ENCODE measurements around the gene CFAP57. TPM values are rescaled to one million over a fixed set of nuclear protein-coding genes. Genes with fewer than 3 reads are reported as not detected.

Gene CFAP57
- total and polyA plus RNA-seq, 2 donors from 2014 or later, result 0.34 to 2.3 TPM

DNA sequence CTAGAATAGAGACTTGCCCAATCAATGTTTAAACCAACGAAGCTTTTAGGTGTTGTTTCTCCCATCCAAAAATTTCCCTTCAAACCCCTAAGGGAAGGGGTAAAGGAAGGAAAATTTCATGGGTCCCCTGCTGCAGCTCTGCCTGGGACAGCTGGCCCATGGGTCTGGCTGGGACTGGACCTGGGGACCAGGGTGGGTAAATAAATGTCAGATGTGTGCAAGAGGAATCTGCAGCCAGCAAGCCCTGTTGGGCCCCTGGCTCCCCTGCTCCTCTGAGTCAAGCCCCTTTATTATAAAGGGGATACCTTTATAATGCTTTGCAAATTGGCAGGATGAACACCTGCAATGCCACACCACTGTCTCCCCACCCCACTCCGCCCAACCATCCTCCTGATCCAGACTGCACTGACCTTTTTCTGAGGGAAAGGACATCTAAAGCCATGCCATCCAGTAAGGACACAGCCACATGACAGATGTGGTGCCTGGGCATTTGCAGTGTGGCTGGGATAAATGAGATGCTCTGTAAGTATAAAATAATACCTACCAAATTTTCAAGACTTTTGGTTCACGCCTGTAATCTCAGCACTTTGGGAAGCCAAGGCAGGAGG lies 95.8 kb downstream of the CFAP57 start:
- Histone ChIP-seq H3K27me3 (ENCODE audit: control insufficient read depth, insufficient read depth, low read length) (no peaks in the 10 kb centered on the region), H3K4me1 (ENCODE audit: control insufficient read depth in 2 of 3, insufficient read depth in 2 of 3, low read depth in 1 of 3, low read length in 3 of 3) (peaks cover 0 to 13% (median 7%) of the 10 kb centered on the region in 3 donors), H3K4me3 (ENCODE audit: low read length in 3 of 3) (no peak overlapping the region), H3K9ac (ENCODE audit: low read length in 3 of 3) (no peak overlapping the region), H3K9me3 (ENCODE audit: control insufficient read depth in 2 of 3, insufficient read depth in 1 of 3, low read length in 3 of 3) (no peaks in the 10 kb centered on the region), H3K36me3 (ENCODE audit: control insufficient read depth in 2 of 3, insufficient read depth in 3 of 3, low read length in 3 of 3) (no peaks in the 10 kb centered on the region), H3K27ac (ENCODE audit: low read depth in 2 of 2, low read length in 2 of 2) (no peak overlapping the region)
- intact Hi-C loops (cut with DNase I), result no loop called here
- DNase-seq, result peak in 1 of 5 donors; percentile 4
- no peak for FAIRE-seq
- TF ChIP-seq, protein P1, sequence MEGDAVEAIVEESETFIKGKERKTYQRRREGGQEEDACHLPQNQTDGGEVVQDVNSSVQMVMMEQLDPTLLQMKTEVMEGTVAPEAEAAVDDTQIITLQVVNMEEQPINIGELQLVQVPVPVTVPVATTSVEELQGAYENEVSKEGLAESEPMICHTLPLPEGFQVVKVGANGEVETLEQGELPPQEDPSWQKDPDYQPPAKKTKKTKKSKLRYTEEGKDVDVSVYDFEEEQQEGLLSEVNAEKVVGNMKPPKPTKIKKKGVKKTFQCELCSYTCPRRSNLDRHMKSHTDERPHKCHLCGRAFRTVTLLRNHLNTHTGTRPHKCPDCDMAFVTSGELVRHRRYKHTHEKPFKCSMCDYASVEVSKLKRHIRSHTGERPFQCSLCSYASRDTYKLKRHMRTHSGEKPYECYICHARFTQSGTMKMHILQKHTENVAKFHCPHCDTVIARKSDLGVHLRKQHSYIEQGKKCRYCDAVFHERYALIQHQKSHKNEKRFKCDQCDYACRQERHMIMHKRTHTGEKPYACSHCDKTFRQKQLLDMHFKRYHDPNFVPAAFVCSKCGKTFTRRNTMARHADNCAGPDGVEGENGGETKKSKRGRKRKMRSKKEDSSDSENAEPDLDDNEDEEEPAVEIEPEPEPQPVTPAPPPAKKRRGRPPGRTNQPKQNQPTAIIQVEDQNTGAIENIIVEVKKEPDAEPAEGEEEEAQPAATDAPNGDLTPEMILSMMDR (IDR thresholded peaks at IDR 0.05; ENCODE audit: borderline replicate concordance, extremely low read depth, insufficient read depth), result no peak

DNA sequence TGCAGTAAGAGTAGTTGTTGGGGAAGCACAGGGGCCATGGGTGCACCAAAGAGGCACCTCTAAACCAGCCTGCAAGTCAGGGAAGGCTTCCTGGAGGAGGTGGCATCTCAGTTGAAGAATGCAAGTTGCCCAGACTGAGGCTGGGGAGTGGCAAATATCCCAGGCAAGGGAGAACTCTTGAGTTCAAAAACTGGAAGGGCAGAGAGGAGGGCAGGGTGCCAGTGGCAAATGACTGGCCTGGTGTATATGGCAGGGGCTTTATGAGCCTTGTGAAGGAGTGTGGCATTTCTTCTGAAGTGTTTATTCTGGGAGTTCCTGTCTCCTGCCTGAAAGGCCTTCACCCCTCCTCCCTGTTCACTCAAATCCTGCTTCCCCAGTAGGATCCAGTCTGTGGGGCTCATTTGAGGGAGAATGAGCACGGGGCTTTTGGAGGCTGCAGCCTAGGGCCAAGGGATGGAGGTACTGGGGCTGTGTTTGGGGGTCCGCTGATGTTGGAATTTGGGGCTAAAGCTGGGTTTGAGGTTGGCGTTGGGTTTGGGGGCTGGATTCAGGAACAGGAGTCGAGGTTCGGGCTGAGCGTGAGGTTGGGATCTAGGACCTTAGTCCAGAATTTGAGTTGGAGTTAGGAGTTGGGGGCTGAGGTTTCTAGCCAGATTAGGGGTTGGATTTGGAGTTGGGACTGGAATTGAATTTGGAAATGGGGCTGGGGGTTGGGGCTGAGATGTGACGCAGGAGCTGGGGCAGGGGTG lies 97.7 kb downstream of the CFAP57 start, which contains the start of gene TMEM125:
Gene TMEM125 (plus strand): TSS at position 357 of the 749 bp plus-strand sequence. CDS start 2,740 bp downstream, outside the sequence.
- no peaks in the 10 kb centered on the region for H3K27me3 ChIP-seq (ENCODE audit: control insufficient read depth, insufficient read depth, low read length)
- FAIRE-seq (no peak), DNase-seq (peak in 1 of 5 donors; percentile 8)
- TF ChIP-seq, protein P1 (IDR thresholded peaks at IDR 0.05; ENCODE audit: borderline replicate concordance, extremely low read depth, insufficient read depth), result no peak
- no peaks in the 10 kb centered on the region for H3K9me3 ChIP-seq (ENCODE audit: control insufficient read depth in 2 of 3, insufficient read depth in 1 of 3, low read length in 3 of 3)
- peak within 1 kb of the TSS; percentile 60 to 67 (median 61) for H3K4me3 ChIP-seq (ENCODE audit: low read length in 3 of 3)
- peak within 1 kb of the TSS in 2 of 3 donors; percentile 40 to 67 for H3K9ac ChIP-seq (ENCODE audit: low read length in 3 of 3)
- peak within 1 kb of the TSS; percentile 13 to 55 for H3K27ac ChIP-seq (ENCODE audit: low read depth in 2 of 2, low read length in 2 of 2)
- intact Hi-C loops (cut with DNase I), result no loop called here
- no peaks in the 10 kb centered on the region for H3K36me3 ChIP-seq (ENCODE audit: control insufficient read depth in 2 of 3, insufficient read depth in 3 of 3, low read length in 3 of 3)
- H3K4me1 ChIP-seq (ENCODE audit: control insufficient read depth in 2 of 3, insufficient read depth in 2 of 3, low read depth in 1 of 3, low read length in 3 of 3), result peaks cover 0 to 19% (median 7%) of the 10 kb centered on the region in 3 donors

DNA sequence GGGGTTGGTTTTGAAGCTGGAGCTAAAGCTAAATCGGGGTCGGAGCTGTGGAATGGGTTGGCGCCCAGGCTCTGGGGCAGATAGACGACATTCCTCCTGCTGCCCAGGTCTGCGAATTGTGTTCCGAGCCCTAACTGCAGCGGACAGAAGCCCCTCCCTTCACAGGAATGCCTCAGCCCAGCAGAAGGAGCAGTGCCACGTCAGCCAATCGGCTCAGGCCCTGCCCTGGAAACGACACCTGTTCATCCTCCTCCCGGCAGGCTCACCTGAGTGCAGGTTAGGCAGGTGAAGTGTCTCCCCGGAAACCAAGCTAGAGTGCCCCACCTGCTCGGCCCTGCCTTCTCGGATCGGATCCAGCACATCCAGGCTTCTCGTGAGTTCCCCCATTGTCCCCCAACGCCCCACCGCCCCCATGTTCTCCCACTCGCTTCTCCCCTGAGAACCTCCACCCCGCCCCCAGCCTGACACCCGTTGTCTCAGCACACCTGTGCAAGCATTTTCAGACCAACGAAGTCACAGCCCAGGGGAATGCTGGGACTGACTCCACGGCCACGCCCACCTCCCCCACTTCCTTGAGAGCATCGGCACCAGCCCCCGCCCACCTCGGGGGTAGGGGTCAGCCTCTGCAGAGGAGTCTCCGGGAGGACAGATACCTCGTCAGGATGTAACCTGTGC lies 98.4 kb downstream of the CFAP57 start:
- Histone ChIP-seq H3K36me3 (ENCODE audit: control insufficient read depth in 2 of 3, insufficient read depth in 3 of 3, low read length in 3 of 3) (no peaks in the 10 kb centered on the region), H3K4me3 (ENCODE audit: low read length in 3 of 3) (peak overlapping the region; percentile 60 to 67 (median 61)), H3K27ac (ENCODE audit: low read depth in 2 of 2, low read length in 2 of 2) (peak overlapping the region; percentile 13 to 55), H3K27me3 (ENCODE audit: control insufficient read depth, insufficient read depth, low read length) (no peaks in the 10 kb centered on the region), H3K9ac (ENCODE audit: low read length in 3 of 3) (peak overlapping the region in 2 of 3 donors; percentile 40 to 67), H3K4me1 (ENCODE audit: control insufficient read depth in 2 of 3, insufficient read depth in 2 of 3, low read depth in 1 of 3, low read length in 3 of 3) (peaks cover 0 to 19% (median 7%) of the 10 kb centered on the region in 3 donors), H3K9me3 (ENCODE audit: control insufficient read depth in 2 of 3, insufficient read depth in 1 of 3, low read length in 3 of 3) (no peaks in the 10 kb centered on the region)
- intact Hi-C loops (cut with DNase I), result no loop called here
- DNase-seq (peak; percentile 79 to 92 (median 82)), FAIRE-seq (no peak)
- TF ChIP-seq, protein P1 (IDR thresholded peaks at IDR 0.05; ENCODE audit: borderline replicate concordance, extremely low read depth, insufficient read depth), result no peak
